Calu3 (cell line): ENCODE data around the gene SPIN4. TPM values are rescaled to one million over a fixed set of nuclear protein-coding genes. Genes with fewer than 3 reads are reported as not detected.
"Not testable (repeated sequence)": the region's sequence is repeated elsewhere in the genome, so short reads cannot be mapped to it uniquely, and the experiment has no call there.

Experiments
- Bru-seq: library from RNA; stranded (reverse); fragments of 400-500 nt; gene quantifications from one replicate; lab custom pipeline; 2021; lab: Mats Ljungman, UMichigan
- BruChase-seq, 2 experiments: library from RNA; stranded (reverse); fragments of 400-500 nt; gene quantifications; one replicate each; lab custom pipeline; 2021; lab: Mats Ljungman, UMichigan
- BruUV-seq: library from RNA; stranded (reverse); fragments of 400-500 nt; replicated peaks from 2 replicates; lab custom pipeline; 2021; lab: Mats Ljungman, UMichigan
- CTCF ChIA-PET: fragments of 300-600 bp; sonication (Branson Sonifier 250); formaldehyde crosslinking; loops from one replicate; lab custom pipeline; 2022; ENCODE audit warnings: antibody characterized with exemption; lab: Charles Lee
- DNase-seq: peaks from one replicate; pipeline ENCODE4 v3.0.0; 2022
- H3K27ac Mint-ChIP-seq: one replicate; pipeline ENCODE4 v1.8.0; 2022; ENCODE audit warnings: mixed read lengths; ENCODE audit not compliant: unreplicated experiment
- H3K27me3 Mint-ChIP-seq: one replicate; pipeline ENCODE4 v1.8.0; 2022; ENCODE audit warnings: mixed read lengths; ENCODE audit not compliant: unreplicated experiment
- H3K36me3 Mint-ChIP-seq: one replicate; pipeline ENCODE4 v1.8.0; 2022; ENCODE audit warnings: mild to moderate bottlenecking, moderate library complexity, mixed read lengths; ENCODE audit not compliant: insufficient read depth, unreplicated experiment
- H3K4me1 Mint-ChIP-seq: one replicate; pipeline ENCODE4 v1.8.0; 2022; ENCODE audit warnings: mild to moderate bottlenecking, low read depth, mixed read lengths; ENCODE audit not compliant: unreplicated experiment
- H3K4me3 Mint-ChIP-seq: one replicate; pipeline ENCODE4 v1.8.0; 2022; ENCODE audit warnings: mild to moderate bottlenecking, low read depth, moderate library complexity, mixed read lengths; ENCODE audit not compliant: unreplicated experiment
- H3K9me3 Mint-ChIP-seq: one replicate; pipeline ENCODE4 v1.8.0; 2022; ENCODE audit warnings: low read depth, mixed read lengths; ENCODE audit not compliant: unreplicated experiment
- CTCF ChIP-seq: fragments of 200-600 bp; IDR thresholded peaks from one replicate; pipeline ENCODE4 v1.8.0; 2022; ENCODE audit warnings: antibody characterized with exemption; ENCODE audit not compliant: unreplicated experiment
- intact Hi-C: fragments of 100-400 bp; cut with micrococcal nuclease; formaldehyde crosslinking; loops from one replicate; pipeline ENCODE4 v1.10.0; 2022; ENCODE audit not compliant: unreplicated experiment
- long read RNA-seq: library from polyadenylated mRNA; stranded (forward); transcript quantifications from one replicate; pipeline ENCODE4 v2.0.0, GENCODE V29; 2022
- total RNA-seq: library from RNA; stranded (reverse); gene quantifications from 2 replicates; pipeline ENCODE4 v1.2.3, GENCODE V29; 2022

Gene SPIN4
- total RNA-seq (17.2 and 18.4 TPM in 2 replicates), Bru-seq, nascent RNA (percentile 83 among the genes with signal in this experiment), BruChase-seq, experiment 1, labeled RNA remaining after a 6-hour chase (percentile 97 among the genes with signal in this experiment), BruChase-seq, experiment 2, labeled RNA remaining after a 2-hour chase (percentile 97 among the genes with signal in this experiment)
- long read RNA-seq, full-length matches to known transcripts: 14 of 14 reads
- long read RNA-seq, partial matches to known transcripts: 0 of 14 reads
- long read RNA-seq, other reads (novel, unspliced or antisense): 0 of 14 reads

- no TSS peak for BruUV-seq
- peaks cover 26% of the 10 kb centered on the region for H3K36me3 Mint-ChIP-seq
- TF ChIP-seq CTCF: no peak
- CTCF ChIA-PET: no interaction called here
- peak; percentile 91 for DNase-seq
- peak within 1 kb of the TSS; percentile 93 for H3K27ac Mint-ChIP-seq
- H3K9me3 Mint-ChIP-seq: no peaks in the 10 kb centered on the region
- peak within 1 kb of the TSS; percentile 96 for H3K4me3 Mint-ChIP-seq
- intact Hi-C loops: loop anchor here (5.0 to 10.0 kb wide), 3 partner anchors 74 to 211 kb away; no protein-coding TSS in a partner anchor
- no peaks in the 10 kb centered on the region for H3K27me3 Mint-ChIP-seq
- H3K4me1 Mint-ChIP-seq: peaks cover 15% of the 10 kb centered on the region
Measured at GRCh38 chrX:63350941-63351616, at the start of gene SPIN4. Gene SPIN4 (minus strand): TSS chrX:63351332. CDS start chrX:63350819, 513 bp downstream.

GRCh38 chrX:63400340-63400739 is 49.2 kb upstream of the SPIN4 start:
- DNase-seq: no peak
- no TSS peak for BruUV-seq
- CTCF ChIA-PET: interaction anchor here (1.2 kb wide), 1 partner anchor 106 kb away, joined by 3 read pairs; no protein-coding TSS in a partner anchor
- intact Hi-C loops: no loop called here
- no peak overlapping the region for H3K4me3 Mint-ChIP-seq
- TF ChIP-seq CTCF: no peak
- H3K4me1 Mint-ChIP-seq: no peaks in the 10 kb centered on the region
- no peak overlapping the region for H3K27ac Mint-ChIP-seq
- no peaks in the 10 kb centered on the region for H3K27me3 Mint-ChIP-seq
- H3K36me3 Mint-ChIP-seq: no peaks in the 10 kb centered on the region
- peaks cover 2% of the 10 kb centered on the region for H3K9me3 Mint-ChIP-seq

GRCh38 chrX:63394872-63395271 is 43.7 kb upstream of the SPIN4 start:
- intact Hi-C loops: no loop called here
- DNase-seq: no peak
- Mint-ChIP-seq H3K4me3 (no peak overlapping the region), H3K36me3 (no peaks in the 10 kb centered on the region), H3K4me1 (no peaks in the 10 kb centered on the region), H3K27me3 (no peaks in the 10 kb centered on the region), H3K9me3 (peaks cover 2% of the 10 kb centered on the region), H3K27ac (no peak overlapping the region)
- BruUV-seq: no TSS peak
- CTCF ChIA-PET: no interaction called here
- TF ChIP-seq CTCF: no peak

GRCh38 chrX:63393094-63393493 is 42.0 kb upstream of the SPIN4 start:
- H3K4me1 Mint-ChIP-seq, H3K27me3 Mint-ChIP-seq, DNase-seq, H3K36me3 Mint-ChIP-seq, H3K4me3 Mint-ChIP-seq, H3K27ac Mint-ChIP-seq, intact Hi-C loops, BruUV-seq, H3K9me3 Mint-ChIP-seq, CTCF ChIA-PET: not testable (repeated sequence)
